SIG-M5 (cell line): ENCODE data around the gene FBXW9.
"Not testable (repeated sequence)": the region's sequence is repeated elsewhere in the genome, so short reads cannot be mapped to it uniquely, and the experiment has no call there.

Source experiments
- DNase-seq: peaks from one replicate; lab custom pipeline; 2025; lab: John Stamatoyannopoulos, UW

Gene FBXW9

GRCh38 chr19:12715102-12715501, 18.7 kb upstream of the FBXW9 start:
- no peak for DNase-seq

- DNase-seq, result not testable (repeated sequence)
These were observed 16.9 kb upstream of the FBXW9 start for GRCh38 chr19:12713304-12713703.

- DNase-seq, result not testable (repeated sequence)
These were observed 15.6 kb upstream of the FBXW9 start for GRCh38 chr19:12712077-12712476.

- no peak for DNase-seq
These were observed 14.8 kb upstream of the FBXW9 start for GRCh38 chr19:12711187-12711586.

- no peak for DNase-seq
These were observed 12.2 kb upstream of the FBXW9 start for GRCh38 chr19:12708641-12709040.

GRCh38 chr19:12706332-12706718, 9.9 kb upstream of the FBXW9 start:
- DNase-seq, result no peak

GRCh38 chr19:12705654-12706331, 9.4 kb upstream of the FBXW9 start:
- DNase-seq, result no peak

GRCh38 chr19:12705169-12705568, 8.7 kb upstream of the FBXW9 start:
- no peak for DNase-seq

GRCh38 chr19:12703046-12703445, 6.6 kb upstream of the FBXW9 start:
- DNase-seq, result no peak

- DNase-seq, result no peak
These were observed 5.3 kb upstream of the FBXW9 start for GRCh38 chr19:12701596-12702282.

- DNase-seq, result no peak
These were observed 1.7 kb upstream of the FBXW9 start for GRCh38 chr19:12698138-12698537.

GRCh38 chr19:12697425-12697824, 994 bp upstream of the FBXW9 start:
- not testable (repeated sequence) for DNase-seq

GRCh38 chr19:12695997-12696365, 450 bp downstream of the FBXW9 start:
- no peak for DNase-seq

- DNase-seq, result no peak
These were observed 917 bp downstream of the FBXW9 start for GRCh38 chr19:12695514-12695913.

- DNase-seq, result no peak
These were observed 1.3 kb downstream of the FBXW9 start for GRCh38 chr19:12695096-12695495.

GRCh38 chr19:12694641-12695040, 1.8 kb downstream of the FBXW9 start:
- no peak for DNase-seq

GRCh38 chr19:12692960-12693359, 3.5 kb downstream of the FBXW9 start:
- DNase-seq, result no peak

GRCh38 chr19:12689581-12690216, 6.7 kb downstream of the FBXW9 start:
- DNase-seq, result no peak

- no peak for DNase-seq
These were observed 7.4 kb downstream of the FBXW9 start for GRCh38 chr19:12689012-12689411.

GRCh38 chr19:12687496-12688196, 8.8 kb downstream of the FBXW9 start, which contains the start of gene GNG14:
Gene GNG14 (plus strand): TSS chr19:12687998. CDS start chr19:12688049, 51 bp downstream.
- no peak for DNase-seq

GRCh38 chr19:12685831-12686230, 10.6 kb downstream of the FBXW9 start:
- DNase-seq, result no peak
